ENCODE measurements around the gene BAIAP2. TPM values are rescaled to one million over a fixed set of nuclear protein-coding genes. Genes with fewer than 3 reads are reported as not detected.

Gene BAIAP2
- total RNA-seq, 1 donor from 2014 or later = 6.8 TPM

DNA sequence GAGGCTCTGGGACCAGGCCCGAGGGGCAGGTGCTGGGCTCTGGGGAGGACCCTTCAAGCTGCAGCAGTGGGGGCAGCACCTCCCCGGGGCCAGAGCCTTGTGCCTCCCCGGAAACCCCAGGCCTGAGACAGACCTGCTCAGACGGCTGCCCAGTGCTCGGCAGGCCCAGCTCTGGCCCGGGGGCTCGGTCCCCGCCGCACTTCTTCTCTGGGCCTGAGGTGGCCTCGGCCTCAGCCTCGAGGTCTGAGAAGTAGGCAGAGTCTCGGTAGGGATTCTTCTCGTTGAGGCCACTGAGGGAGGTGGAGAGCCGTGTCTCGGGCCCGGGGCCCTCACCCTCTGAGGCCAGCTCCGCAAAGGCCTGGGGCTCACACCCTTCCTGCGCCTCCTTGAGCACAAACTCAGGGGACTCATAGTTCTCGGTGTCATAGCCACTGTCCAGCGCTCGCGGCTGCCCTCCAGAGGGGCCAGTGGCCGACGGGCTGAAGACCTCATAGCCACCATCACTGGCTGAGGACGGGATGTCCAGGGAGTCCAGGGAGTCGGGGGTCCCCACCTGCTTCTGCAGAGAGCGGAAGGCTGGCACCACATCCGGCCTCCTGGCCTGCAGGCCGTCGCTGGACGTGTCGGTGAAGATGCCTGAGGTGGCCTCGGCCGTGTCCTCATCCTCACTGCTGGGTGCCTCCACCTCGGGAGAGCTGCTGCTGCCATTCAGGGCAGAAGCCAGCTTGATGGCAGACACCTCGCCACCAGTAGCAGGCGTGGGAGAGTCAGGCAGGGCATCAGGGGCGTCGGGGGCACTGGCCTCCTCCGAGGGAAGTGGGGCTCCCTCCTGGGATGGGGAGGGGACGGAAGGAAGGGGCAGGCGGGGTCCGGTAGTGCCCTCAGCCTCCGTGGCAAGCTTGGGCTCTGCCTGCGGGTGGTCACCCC is 86.0 kb downstream of the BAIAP2 start:
- Mint-ChIP-seq H3K27me3 (peaks cover 2% of the 10 kb centered on the region), H3K36me3 (ENCODE audit: low read depth) (no peaks in the 10 kb centered on the region), H3K27ac (no peak overlapping the region), H3K4me1 (peaks cover 5% of the 10 kb centered on the region), H3K9me3 (no peaks in the 10 kb centered on the region), H3K4me3 (no peak overlapping the region)
- no peak for DNase-seq
- TF ChIP-seq, protein P1, sequence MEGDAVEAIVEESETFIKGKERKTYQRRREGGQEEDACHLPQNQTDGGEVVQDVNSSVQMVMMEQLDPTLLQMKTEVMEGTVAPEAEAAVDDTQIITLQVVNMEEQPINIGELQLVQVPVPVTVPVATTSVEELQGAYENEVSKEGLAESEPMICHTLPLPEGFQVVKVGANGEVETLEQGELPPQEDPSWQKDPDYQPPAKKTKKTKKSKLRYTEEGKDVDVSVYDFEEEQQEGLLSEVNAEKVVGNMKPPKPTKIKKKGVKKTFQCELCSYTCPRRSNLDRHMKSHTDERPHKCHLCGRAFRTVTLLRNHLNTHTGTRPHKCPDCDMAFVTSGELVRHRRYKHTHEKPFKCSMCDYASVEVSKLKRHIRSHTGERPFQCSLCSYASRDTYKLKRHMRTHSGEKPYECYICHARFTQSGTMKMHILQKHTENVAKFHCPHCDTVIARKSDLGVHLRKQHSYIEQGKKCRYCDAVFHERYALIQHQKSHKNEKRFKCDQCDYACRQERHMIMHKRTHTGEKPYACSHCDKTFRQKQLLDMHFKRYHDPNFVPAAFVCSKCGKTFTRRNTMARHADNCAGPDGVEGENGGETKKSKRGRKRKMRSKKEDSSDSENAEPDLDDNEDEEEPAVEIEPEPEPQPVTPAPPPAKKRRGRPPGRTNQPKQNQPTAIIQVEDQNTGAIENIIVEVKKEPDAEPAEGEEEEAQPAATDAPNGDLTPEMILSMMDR (IDR thresholded peaks at IDR 0.05) = no peak
- ChIA-PET POLR2A (no interaction called here), CTCF (no interaction called here)
- no peak for ATAC-seq (ENCODE audit: low read depth)
- intact Hi-C loops (cut with micrococcal nuclease) = no loop called here

DNA sequence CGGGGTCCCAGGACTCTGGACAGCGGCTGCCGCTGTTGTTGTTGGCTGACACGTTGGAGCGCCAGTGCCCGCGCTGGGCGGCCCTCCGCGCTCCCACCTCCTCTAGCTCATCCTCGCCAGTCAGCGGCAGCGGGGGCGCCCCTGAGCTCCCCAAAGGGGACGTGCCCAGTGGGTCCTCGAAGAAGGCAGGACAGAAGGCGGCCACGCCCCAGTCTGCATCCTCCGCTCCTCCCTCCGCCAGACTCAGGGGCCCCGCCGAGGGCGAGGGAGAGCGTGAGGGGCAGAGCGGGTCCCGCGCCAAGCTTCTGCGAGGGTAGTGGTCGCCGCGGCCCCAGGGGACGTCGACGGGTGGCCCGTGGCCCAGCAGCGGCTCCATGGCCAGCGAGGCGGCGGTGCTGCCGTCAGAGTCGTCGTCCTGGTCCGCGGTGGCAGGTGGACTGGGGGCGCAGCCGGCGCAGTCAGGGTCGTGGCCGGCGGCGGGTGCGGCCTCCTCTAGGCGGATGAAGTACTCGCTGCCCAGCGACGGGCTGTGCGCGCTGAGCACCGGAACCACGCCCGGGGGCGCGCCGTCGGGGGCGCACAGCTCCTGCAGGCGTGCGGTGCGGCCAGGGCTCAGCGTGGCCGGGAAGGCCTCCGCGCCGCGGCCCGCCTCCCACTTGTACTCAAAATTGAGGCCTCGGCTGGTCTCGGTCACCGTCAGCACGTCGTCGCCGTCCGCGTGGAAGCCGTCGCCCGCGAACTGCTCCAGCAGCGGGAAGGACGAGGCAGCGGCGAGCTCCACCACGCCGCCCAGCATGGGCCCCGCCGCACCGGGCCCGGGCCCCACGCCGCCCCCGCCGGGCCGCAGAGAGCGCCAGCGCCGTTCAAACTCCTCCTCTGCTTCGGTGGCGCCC is 87.1 kb downstream of the BAIAP2 start:
- Mint-ChIP-seq H3K9me3 (no peaks in the 10 kb centered on the region), H3K27ac (no peak overlapping the region), H3K4me3 (no peak overlapping the region), H3K4me1 (peaks cover 5% of the 10 kb centered on the region), H3K27me3 (peaks cover 2% of the 10 kb centered on the region), H3K36me3 (ENCODE audit: low read depth) (no peaks in the 10 kb centered on the region)
- ATAC-seq (ENCODE audit: low read depth) (no peak), DNase-seq (no peak)
- POLR2A ChIA-PET = no interaction called here
- TF ChIP-seq, protein P1 (IDR thresholded peaks at IDR 0.05) = no peak
- CTCF ChIA-PET = no interaction called here
- intact Hi-C loops (cut with micrococcal nuclease) = no loop called here

DNA sequence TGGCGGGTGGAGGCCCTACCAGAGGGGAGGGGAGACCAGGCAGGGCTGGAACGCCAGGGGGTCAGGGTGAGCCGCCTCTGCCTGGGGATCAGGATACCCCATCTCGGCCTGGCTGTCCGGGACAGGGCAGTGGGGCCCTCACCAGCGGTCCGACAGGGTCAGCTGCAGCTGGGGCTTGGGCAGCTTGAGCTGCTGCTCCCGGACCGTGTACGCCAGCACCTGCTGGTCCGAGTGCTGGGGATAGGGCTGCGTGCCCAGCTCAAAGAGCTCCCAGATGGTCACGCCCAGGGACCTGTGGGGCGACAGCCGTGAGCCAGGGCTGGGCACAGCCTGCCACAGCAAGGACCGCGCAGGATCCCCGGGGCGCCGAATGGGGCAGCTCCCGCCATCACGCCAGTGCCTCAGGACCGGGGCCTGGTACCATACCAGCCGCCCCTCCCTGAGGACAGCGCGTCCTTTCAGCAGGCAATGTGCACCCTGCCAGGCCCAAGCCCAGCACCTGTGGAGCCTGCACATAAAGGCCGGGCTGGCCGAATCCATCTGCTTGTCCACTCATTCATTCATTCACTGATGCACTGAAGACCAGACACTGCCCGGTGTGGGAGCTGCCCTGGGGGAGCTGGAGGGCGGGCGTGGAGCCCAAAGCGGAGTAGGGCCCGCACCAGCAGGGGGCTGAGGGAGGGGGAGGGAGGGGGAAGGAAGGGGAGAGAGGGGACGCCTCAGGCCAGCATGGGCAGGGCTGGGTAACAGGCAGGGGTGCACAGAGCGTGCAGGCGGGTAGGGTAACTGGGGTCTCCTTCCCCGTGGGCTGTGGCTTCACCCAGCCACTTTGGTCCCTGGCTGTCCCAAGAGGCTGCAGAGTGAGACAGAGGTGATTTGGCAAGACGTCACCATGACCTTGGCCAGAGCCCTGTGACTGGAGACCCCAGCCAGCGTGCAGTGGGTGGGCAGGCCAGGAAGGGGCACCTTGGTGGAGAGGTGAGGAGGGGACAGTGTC is 88.4 kb downstream of the BAIAP2 start:
- H3K4me3 Mint-ChIP-seq = no peak overlapping the region
- ATAC-seq (ENCODE audit: low read depth) (no peak), DNase-seq (no peak)
- TF ChIP-seq, protein P1 (IDR thresholded peaks at IDR 0.05) = no peak
- H3K36me3 Mint-ChIP-seq (ENCODE audit: low read depth) = no peaks in the 10 kb centered on the region
- CTCF ChIA-PET = no interaction called here
- peaks cover 2% of the 10 kb centered on the region for H3K27me3 Mint-ChIP-seq
- POLR2A ChIA-PET = no interaction called here
- H3K9me3 Mint-ChIP-seq = no peaks in the 10 kb centered on the region
- H3K4me1 Mint-ChIP-seq = peaks cover 5% of the 10 kb centered on the region
- intact Hi-C loops (cut with micrococcal nuclease) = no loop called here
- no peak overlapping the region for H3K27ac Mint-ChIP-seq

DNA sequence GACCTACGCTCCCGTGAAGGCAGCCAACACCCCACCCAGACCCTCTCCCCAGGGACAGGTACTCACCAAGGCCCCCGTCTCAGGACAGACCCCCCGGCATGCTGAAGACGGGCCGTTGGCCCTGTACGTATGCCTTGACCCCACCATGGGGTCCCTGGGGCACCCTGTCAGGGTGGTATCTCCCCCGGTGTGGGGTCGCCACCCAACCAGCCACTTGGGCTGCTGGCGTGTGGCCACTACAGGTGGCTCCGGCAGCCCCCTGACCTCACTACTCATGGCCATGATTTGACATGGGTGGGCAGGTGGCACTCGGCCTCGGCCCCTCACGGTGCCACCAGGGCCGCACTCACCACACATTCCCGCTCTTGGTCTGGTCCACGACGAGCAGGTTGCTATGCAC is 89.4 kb downstream of the BAIAP2 start:
- intact Hi-C loops (cut with micrococcal nuclease) = no loop called here
- Mint-ChIP-seq H3K4me3 (no peak overlapping the region), H3K27me3 (peaks cover 2% of the 10 kb centered on the region), H3K36me3 (ENCODE audit: low read depth) (no peaks in the 10 kb centered on the region), H3K4me1 (no peaks in the 10 kb centered on the region), H3K27ac (no peak overlapping the region), H3K9me3 (no peaks in the 10 kb centered on the region)
- TF ChIP-seq, protein P1 (IDR thresholded peaks at IDR 0.05) = no peak
- DNase-seq (no peak), ATAC-seq (ENCODE audit: low read depth) (no peak)
- POLR2A ChIA-PET = no interaction called here
- CTCF ChIA-PET = no interaction called here

Data from activated B cell treated with CpG ODN at 0.5 μM for 24 hours (primary cell).